Measurements from ENCODE around the gene P2RX5.
"Not testable (repeated sequence)": the region's sequence is repeated elsewhere in the genome, so short reads cannot be mapped to it uniquely, and the experiment has no call there.

Gene P2RX5

DNA sequence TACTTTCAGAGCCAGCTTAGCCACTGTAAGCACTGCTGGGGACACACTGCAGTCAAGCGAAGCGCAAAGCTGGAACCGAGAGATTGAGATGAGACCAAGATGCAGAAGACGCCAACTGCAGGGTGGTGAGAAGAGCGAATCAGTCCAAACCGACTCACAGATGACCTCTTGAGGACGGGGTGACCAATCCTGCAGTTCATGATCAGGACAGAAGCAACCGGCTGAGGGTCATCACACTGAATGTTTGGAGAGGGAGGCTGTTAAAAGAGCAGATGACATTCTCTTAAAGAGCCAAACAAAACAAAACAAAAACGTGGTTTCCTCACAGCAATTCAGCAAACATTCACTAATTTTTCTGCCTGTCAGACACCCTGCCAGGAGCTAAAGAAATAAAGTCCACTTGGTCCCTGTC lies 36.3 kb upstream of the P2RX5 start:
- H3K4me2 ChIP-seq (ENCODE audit: low read length) = peak overlapping the region; percentile 65
- H4K20me1 ChIP-seq (ENCODE audit: insufficient read depth, low read length) = 0 out of 2 replicates have a peak, but pooled peaks cover 3% of the 10 kb centered on the region
- H3K9me3 ChIP-seq (ENCODE audit: insufficient read depth, low read length) = no peaks in the 10 kb centered on the region
- H3K27ac ChIP-seq (ENCODE audit: low read length) = peak overlapping the region; percentile 22; the same call in 1 of the 2 replicates
- 0 out of 2 replicates have a peak overlapping the region, but pooled peaks have one; percentile 38 for H2AFZ ChIP-seq (ENCODE audit: low read depth, low read length)
- TF ChIP-seq EZH2phosphoT487 (IDR thresholded peaks at IDR 0.05; ENCODE audit: low read depth) = no peak
- TF ChIP-seq, protein P1, sequence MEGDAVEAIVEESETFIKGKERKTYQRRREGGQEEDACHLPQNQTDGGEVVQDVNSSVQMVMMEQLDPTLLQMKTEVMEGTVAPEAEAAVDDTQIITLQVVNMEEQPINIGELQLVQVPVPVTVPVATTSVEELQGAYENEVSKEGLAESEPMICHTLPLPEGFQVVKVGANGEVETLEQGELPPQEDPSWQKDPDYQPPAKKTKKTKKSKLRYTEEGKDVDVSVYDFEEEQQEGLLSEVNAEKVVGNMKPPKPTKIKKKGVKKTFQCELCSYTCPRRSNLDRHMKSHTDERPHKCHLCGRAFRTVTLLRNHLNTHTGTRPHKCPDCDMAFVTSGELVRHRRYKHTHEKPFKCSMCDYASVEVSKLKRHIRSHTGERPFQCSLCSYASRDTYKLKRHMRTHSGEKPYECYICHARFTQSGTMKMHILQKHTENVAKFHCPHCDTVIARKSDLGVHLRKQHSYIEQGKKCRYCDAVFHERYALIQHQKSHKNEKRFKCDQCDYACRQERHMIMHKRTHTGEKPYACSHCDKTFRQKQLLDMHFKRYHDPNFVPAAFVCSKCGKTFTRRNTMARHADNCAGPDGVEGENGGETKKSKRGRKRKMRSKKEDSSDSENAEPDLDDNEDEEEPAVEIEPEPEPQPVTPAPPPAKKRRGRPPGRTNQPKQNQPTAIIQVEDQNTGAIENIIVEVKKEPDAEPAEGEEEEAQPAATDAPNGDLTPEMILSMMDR (IDR thresholded peaks at IDR 0.05; ENCODE audit: low read depth, low read length) = peak; percentile 55
- peak overlapping the region; percentile 28; the same call in 1 of the 2 replicates for H3K4me3 ChIP-seq (ENCODE audit: low read length)
- peaks cover 12% of the 10 kb centered on the region for H3K4me1 ChIP-seq (ENCODE audit: low read length)
- peak overlapping the region; percentile 6; the same call in 1 of the 2 replicates for H3K9ac ChIP-seq (ENCODE audit: low read length)
- H3K79me2 ChIP-seq (ENCODE audit: low read length) = peaks cover 7% of the 10 kb centered on the region
- H3K27me3 ChIP-seq (ENCODE audit: low read depth, low read length) = peaks cover 4% of the 10 kb centered on the region
- H3K36me3 ChIP-seq (replicated peaks; ENCODE audit: low read depth, low read length) = peaks cover 10% of the 10 kb centered on the region

DNA sequence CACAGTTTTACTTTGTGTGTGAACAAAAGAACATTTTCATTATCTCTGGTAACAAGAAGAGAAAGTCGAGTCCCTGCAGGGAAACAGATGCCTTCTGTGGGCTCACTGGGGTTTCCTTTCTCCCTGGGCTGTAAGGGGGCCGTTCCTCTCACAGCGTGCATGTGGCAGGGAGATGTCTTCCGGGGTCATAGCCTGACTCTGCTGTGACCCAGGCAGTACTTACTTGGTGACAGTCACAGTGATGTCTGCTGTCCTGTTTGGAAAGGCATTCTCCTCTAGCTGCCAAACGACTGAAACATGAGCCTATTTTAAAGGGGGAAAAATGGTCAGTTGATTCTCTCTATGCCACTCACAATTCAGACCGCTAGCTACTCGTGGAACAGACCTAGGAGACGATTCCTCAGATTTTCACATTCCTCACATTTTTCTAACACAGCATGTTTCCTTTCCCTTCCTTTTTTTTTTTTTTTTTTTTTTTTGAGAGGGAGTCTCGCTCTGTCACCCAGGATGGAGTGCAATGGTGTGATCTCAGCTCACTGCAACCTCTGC lies 35.0 kb upstream of the P2RX5 start:
- no peak overlapping the region for H3K27ac ChIP-seq (ENCODE audit: low read length)
- H3K36me3 ChIP-seq (replicated peaks; ENCODE audit: low read depth, low read length) = peaks cover 19% of the 10 kb centered on the region

DNA sequence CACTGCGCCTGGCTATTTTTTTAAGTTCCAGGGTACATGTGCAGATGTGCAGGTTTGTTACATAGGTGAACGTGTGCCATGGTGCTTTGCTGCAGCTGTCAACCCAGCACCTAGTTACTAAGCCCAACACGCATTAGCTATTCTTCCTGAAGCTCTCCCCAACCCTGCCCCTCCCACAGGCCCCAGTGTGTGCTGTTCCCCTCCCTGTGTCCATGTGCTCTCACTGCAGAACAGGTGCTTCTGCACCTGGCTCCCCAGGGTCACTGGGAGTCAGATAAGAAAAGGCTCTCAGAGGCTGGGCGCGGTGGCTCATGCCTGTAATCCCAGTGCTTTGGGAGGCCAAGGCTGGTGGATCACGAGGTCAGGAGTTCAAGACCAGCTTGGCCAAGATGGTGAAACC lies 33.9 kb upstream of the P2RX5 start:
- H3K9ac ChIP-seq (ENCODE audit: low read length) = no peak overlapping the region
- no peaks in the 10 kb centered on the region for H3K27me3 ChIP-seq (ENCODE audit: low read depth, low read length)
- H3K4me2 ChIP-seq (ENCODE audit: low read length) = no peak overlapping the region
- H4K20me1 ChIP-seq (ENCODE audit: insufficient read depth, low read length) = peaks cover 11% of the 10 kb centered on the region; the same call in 1 of the 2 replicates
- no peak for TF ChIP-seq EZH2phosphoT487 (IDR thresholded peaks at IDR 0.05; ENCODE audit: low read depth)
- TF ChIP-seq, protein P1 (IDR thresholded peaks at IDR 0.05; ENCODE audit: low read depth, low read length) = no peak
- H3K4me3 ChIP-seq (ENCODE audit: low read length) = no peak overlapping the region
- H2AFZ ChIP-seq (ENCODE audit: low read depth, low read length) = no peak overlapping the region
- no peak overlapping the region for H3K27ac ChIP-seq (ENCODE audit: low read length)
- H3K9me3 ChIP-seq (ENCODE audit: insufficient read depth, low read length) = no peaks in the 10 kb centered on the region
- H3K36me3 ChIP-seq (replicated peaks; ENCODE audit: low read depth, low read length) = peaks cover 29% of the 10 kb centered on the region
- peaks cover 18% of the 10 kb centered on the region for H3K4me1 ChIP-seq (ENCODE audit: low read length)
- peaks cover 29% of the 10 kb centered on the region for H3K79me2 ChIP-seq (ENCODE audit: low read length)

More for the DNA sequence above, 35.0 kb upstream of the P2RX5 start:
- Histone ChIP-seq H3K79me2 (ENCODE audit: low read length) (peaks cover 19% of the 10 kb centered on the region), H2AFZ (ENCODE audit: low read depth, low read length) (no peak overlapping the region), H3K4me3 (ENCODE audit: low read length) (no peak overlapping the region), H3K4me1 (ENCODE audit: low read length) (peaks cover 12% of the 10 kb centered on the region), H3K27me3 (ENCODE audit: low read depth, low read length) (no peaks in the 10 kb centered on the region), H3K9ac (ENCODE audit: low read length) (no peak overlapping the region), H3K4me2 (ENCODE audit: low read length) (no peak overlapping the region), H3K9me3 (ENCODE audit: insufficient read depth, low read length) (no peaks in the 10 kb centered on the region), H4K20me1 (ENCODE audit: insufficient read depth, low read length) (0 out of 2 replicates have a peak, but pooled peaks cover 6% of the 10 kb centered on the region)
- no peak for TF ChIP-seq EZH2phosphoT487 (IDR thresholded peaks at IDR 0.05; ENCODE audit: low read depth)
- TF ChIP-seq, protein P1 (IDR thresholded peaks at IDR 0.05; ENCODE audit: low read depth, low read length) = no peak

DNA sequence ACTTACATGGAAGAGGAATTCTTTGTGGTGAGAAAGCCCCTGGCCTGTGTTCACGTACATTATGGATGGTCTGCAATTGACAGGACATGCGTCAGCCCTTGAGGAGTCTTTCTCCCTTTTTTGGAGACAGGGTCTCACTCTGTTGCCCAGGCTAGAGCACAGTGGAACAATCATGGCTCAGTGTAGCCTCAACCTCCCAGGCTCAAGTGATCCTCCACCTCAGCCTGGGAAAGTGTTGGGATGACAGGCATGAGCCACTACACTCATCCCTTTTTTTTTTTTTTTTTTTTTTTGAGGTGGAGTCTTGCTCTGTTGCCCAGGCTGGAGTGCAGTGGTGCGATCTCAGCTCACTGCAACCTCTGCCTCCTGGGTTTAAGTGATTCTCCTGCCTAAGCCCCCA lies 32.1 kb upstream of the P2RX5 start:
- H3K4me3 ChIP-seq (ENCODE audit: low read length); H3K9ac ChIP-seq (ENCODE audit: low read length); H2AFZ ChIP-seq (ENCODE audit: low read depth, low read length); H3K9me3 ChIP-seq (ENCODE audit: insufficient read depth, low read length); H3K27ac ChIP-seq (ENCODE audit: low read length); H3K27me3 ChIP-seq (ENCODE audit: low read depth, low read length); H3K4me2 ChIP-seq (ENCODE audit: low read length): not testable (repeated sequence)
- peaks cover 11% of the 10 kb centered on the region; the same call in 1 of the 2 replicates for H4K20me1 ChIP-seq (ENCODE audit: insufficient read depth, low read length)
- peaks cover 29% of the 10 kb centered on the region for H3K36me3 ChIP-seq (replicated peaks; ENCODE audit: low read depth, low read length)
- peaks cover 45% of the 10 kb centered on the region for H3K79me2 ChIP-seq (ENCODE audit: low read length)
- H3K4me1 ChIP-seq (ENCODE audit: low read length) = peaks cover 21% of the 10 kb centered on the region

Measured in OCI-LY3 (cell line).